Memory B cell (primary cell): ENCODE data around the gene PRAMEF6.
"Not testable (repeated sequence)": the region's sequence is repeated elsewhere in the genome, so short reads cannot be mapped to it uniquely, and the experiment has no call there.

ENCODE experiments used
- ATAC-seq: fragments of 150-1000 bp; cut with Tn5 transposase; 2 replicates; pipeline ENCODE4 v1.10.0; 2021; ENCODE audit warnings: low read depth, mild to moderate bottlenecking, moderate library complexity
- DNase-seq, 2 donors: peaks; one replicate each; pipeline ENCODE4 v3.0.0; 2022; ENCODE audit warnings: low spot score in 2 of 2
- H3K27ac Mint-ChIP-seq: one replicate; pipeline ENCODE4 v1.8.0; 2022; ENCODE audit warnings: mild to moderate bottlenecking, moderate library complexity, mixed read lengths
- H3K27me3 Mint-ChIP-seq: one replicate; pipeline ENCODE4 v1.8.0; 2022; ENCODE audit warnings: mixed read lengths
- H3K36me3 Mint-ChIP-seq: one replicate; pipeline ENCODE4 v1.8.0; 2022; ENCODE audit warnings: mild to moderate bottlenecking, mixed read lengths
- H3K4me1 Mint-ChIP-seq: one replicate; pipeline ENCODE4 v1.8.0; 2022; ENCODE audit warnings: mixed read lengths
- H3K4me3 Mint-ChIP-seq: one replicate; pipeline ENCODE4 v1.8.0; 2022; ENCODE audit warnings: mild to moderate bottlenecking, moderate library complexity, mixed read lengths
- H3K9me3 Mint-ChIP-seq: one replicate; pipeline ENCODE4 v1.8.0; 2022; ENCODE audit warnings: mixed read lengths

Gene PRAMEF6

GRCh38 chr1:12947480-12947879 is at the start of gene PRAMEF6:
PRAMEF6 (minus strand) TSS chr1:12947580; CDS start chr1:12942518, 5,062 bp downstream.
- H3K36me3 Mint-ChIP-seq, H3K27ac Mint-ChIP-seq, H3K4me3 Mint-ChIP-seq, ATAC-seq, DNase-seq, H3K27me3 Mint-ChIP-seq, H3K4me1 Mint-ChIP-seq, H3K9me3 Mint-ChIP-seq: not testable (repeated sequence)

DNA sequence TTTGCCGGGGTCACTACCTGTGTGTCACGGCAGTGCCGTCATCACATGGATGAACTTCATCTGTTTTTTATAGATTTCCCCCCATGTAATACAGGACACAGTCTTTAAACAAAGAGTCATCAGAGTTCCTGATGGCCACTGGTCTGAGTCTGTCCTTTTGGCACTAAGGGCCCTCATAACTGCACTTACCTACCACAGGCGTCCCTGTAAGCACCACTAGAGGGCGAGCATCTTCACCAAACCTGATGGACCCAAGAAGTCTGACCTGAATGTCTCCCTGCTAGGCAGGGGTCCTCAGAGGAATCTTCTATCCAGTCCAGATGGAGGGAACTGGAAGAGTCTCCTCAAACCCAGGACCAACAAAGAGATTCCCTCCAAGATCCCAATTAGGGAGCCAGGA is 23.0 kb downstream of the PRAMEF6 start:
- not testable (repeated sequence) for H3K4me3 Mint-ChIP-seq, H3K36me3 Mint-ChIP-seq, H3K27me3 Mint-ChIP-seq, H3K27ac Mint-ChIP-seq, H3K9me3 Mint-ChIP-seq, ATAC-seq, H3K4me1 Mint-ChIP-seq, DNase-seq

- ATAC-seq, DNase-seq, H3K27me3 Mint-ChIP-seq, H3K9me3 Mint-ChIP-seq, H3K36me3 Mint-ChIP-seq, H3K4me1 Mint-ChIP-seq, H3K4me3 Mint-ChIP-seq, H3K27ac Mint-ChIP-seq: not testable (repeated sequence)
Measured at GRCh38 chr1:12921749-12922148, 25.6 kb downstream of the PRAMEF6 start.

DNA sequence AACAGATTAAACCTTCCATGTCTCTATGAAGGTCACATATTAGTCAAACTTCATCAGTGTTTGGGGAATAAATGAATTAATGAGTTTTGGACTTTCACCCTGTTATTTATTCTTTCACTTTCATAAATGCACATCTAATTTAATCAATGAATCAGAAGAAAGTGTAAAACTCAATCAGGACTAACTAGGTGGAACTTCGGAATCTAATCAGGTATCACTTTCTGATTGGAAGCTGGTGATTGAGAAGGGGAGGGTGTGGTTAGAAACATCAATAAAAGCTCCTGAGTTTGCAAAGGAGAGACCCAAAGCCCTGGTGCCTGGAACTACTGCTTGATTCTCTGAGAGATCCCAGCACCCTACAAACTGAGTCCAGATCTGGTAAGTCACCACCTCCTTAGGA is 31.1 kb downstream of the PRAMEF6 start, which contains the start of gene PRAMEF7:
TSS of gene PRAMEF7 (plus strand) at position 301 of the 400 bp plus-strand sequence. CDS start 1,083 bp downstream, outside the sequence.
- not testable (repeated sequence) for H3K9me3 Mint-ChIP-seq, H3K27ac Mint-ChIP-seq, H3K27me3 Mint-ChIP-seq, H3K4me1 Mint-ChIP-seq, H3K36me3 Mint-ChIP-seq, ATAC-seq, H3K4me3 Mint-ChIP-seq, DNase-seq

DNA sequence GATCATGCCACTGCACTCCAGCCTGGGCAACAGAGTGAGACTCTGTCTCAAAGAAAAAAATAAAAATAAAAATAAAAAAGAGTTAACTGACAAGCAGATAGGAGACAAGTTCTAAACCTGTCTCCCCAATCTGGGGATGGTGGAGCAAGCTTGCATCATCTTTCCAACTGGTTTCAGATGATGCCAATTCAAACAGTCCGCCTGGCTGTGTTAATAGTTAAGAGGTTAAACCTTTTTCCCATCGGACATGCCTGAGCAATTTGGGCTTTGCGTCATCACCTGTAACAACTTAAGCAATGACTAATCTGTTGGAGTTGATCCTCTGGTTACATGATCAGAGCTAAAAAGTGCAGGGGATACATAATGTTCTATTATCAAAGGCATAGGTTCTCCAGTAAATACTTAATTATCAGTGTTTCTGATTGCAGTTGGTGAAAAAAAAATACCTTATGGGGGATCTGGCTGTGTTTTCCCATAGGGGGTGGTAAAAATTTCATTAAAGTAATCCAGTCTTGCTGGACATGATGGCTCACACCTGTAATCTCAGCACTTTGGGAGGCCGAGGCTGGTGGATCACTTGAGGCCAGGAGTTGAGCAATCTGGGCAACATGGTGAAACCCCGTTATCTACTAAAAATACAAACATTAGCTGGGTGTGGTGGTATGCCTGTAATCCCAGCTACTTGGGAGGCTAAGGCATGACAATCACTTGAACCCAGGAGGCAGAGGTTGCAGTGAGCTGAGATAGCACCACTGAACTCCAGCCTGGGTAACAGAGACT is 43.4 kb downstream of the PRAMEF6 start:
- H3K9me3 Mint-ChIP-seq, H3K4me1 Mint-ChIP-seq, H3K36me3 Mint-ChIP-seq, H3K4me3 Mint-ChIP-seq, H3K27ac Mint-ChIP-seq, DNase-seq, ATAC-seq, H3K27me3 Mint-ChIP-seq: not testable (repeated sequence)

- not testable (repeated sequence) for ATAC-seq, H3K9me3 Mint-ChIP-seq, DNase-seq, H3K27me3 Mint-ChIP-seq, H3K36me3 Mint-ChIP-seq, H3K4me1 Mint-ChIP-seq, H3K4me3 Mint-ChIP-seq, H3K27ac Mint-ChIP-seq
Measured at GRCh38 chr1:12899186-12899585, 48.2 kb downstream of the PRAMEF6 start.

GRCh38 chr1:12898170-12898569 is 49.2 kb downstream of the PRAMEF6 start, which contains the start of gene PRAMEF10:
PRAMEF10 (minus strand) TSS chr1:12898270; CDS start chr1:12895847, 2,423 bp downstream.
- H3K4me3 Mint-ChIP-seq, H3K4me1 Mint-ChIP-seq, H3K27ac Mint-ChIP-seq, ATAC-seq, DNase-seq, H3K27me3 Mint-ChIP-seq, H3K36me3 Mint-ChIP-seq, H3K9me3 Mint-ChIP-seq: not testable (repeated sequence)
